ENCODE data around the gene KRT15. TPM values are rescaled to one million over a fixed set of nuclear protein-coding genes. Genes with fewer than 3 reads are reported as not detected.
"Not testable (repeated sequence)": the region's sequence is repeated elsewhere in the genome, so short reads cannot be mapped to it uniquely, and the experiment has no call there.

Gene KRT15
- polyA plus RNA-seq, 1 of the 3 experiments (the other 2 are of a cell fraction), result 16.9 TPM

DNA sequence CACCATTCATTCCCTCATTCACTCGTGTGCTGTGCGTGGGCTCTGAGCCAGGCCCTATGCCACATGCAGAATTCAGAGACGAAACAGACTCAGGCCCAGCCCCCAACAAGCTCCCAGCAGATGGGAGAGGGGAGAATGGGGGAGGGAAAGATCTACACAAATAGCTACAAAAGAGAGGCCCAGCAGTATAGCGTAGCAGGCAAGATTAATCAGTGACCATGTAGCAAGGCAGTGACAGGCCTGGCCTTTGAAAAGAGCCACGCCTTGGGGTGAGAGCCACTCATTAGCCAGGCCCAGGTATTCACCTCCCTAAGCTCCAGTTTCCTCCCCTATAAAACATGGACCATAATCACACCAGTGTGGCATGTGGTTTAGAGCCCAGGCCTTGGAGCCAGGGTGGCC is 25.8 kb upstream of the KRT15 start (continued):
- TF ChIP-seq NRF1 (IDR thresholded peaks at IDR 0.05; ENCODE audit: low read depth, low read length), result no peak
- TF ChIP-seq GATA2 (CRISPR knock-in tag; IDR thresholded peaks at IDR 0.05), result peak; percentile 36; the same call in 1 of the 2 replicates
- no peak for TF ChIP-seq REST (IDR thresholded peaks at IDR 0.05; ENCODE audit: low read depth, low read length)
- TF ChIP-seq POLR2AphosphoS5 (IDR thresholded peaks at IDR 0.05; ENCODE audit: low read depth, low read length), result 0 out of 2 replicates have a peak, but pooled peaks have one; percentile 29
- no peak for TF ChIP-seq ELF1 (IDR thresholded peaks at IDR 0.05)
- TF ChIP-seq GABPA (IDR thresholded peaks at IDR 0.05; ENCODE audit: low read depth), result no peak
- TF ChIP-seq PBX3 (IDR thresholded peaks at IDR 0.05), result peak; percentile 42
- TF ChIP-seq TEAD4 (IDR thresholded peaks at IDR 0.05; ENCODE audit: borderline replicate concordance, insufficient read depth), result no peak
- TF ChIP-seq RFX5 (IDR thresholded peaks at IDR 0.05; ENCODE audit: low read length), result no peak
- peak; percentile 97 for TF ChIP-seq CHD2 (IDR thresholded peaks at IDR 0.05; ENCODE audit: low read length, partially characterized antibody)
- peak; percentile 34; the same call in 1 of the 2 replicates for TF ChIP-seq RCOR1 (IDR thresholded peaks at IDR 0.05; ENCODE audit: low read length)
- TF ChIP-seq FOSL2 (IDR thresholded peaks at IDR 0.05; ENCODE audit: borderline replicate concordance, low read depth), result no peak
- no peak for TF ChIP-seq RXRA (IDR thresholded peaks at IDR 0.05; ENCODE audit: borderline replicate concordance, low read depth)
- TF ChIP-seq IRF3 (IDR thresholded peaks at IDR 0.05; ENCODE audit: low read depth, low read length), result no peak
- TF ChIP-seq, protein P1, sequence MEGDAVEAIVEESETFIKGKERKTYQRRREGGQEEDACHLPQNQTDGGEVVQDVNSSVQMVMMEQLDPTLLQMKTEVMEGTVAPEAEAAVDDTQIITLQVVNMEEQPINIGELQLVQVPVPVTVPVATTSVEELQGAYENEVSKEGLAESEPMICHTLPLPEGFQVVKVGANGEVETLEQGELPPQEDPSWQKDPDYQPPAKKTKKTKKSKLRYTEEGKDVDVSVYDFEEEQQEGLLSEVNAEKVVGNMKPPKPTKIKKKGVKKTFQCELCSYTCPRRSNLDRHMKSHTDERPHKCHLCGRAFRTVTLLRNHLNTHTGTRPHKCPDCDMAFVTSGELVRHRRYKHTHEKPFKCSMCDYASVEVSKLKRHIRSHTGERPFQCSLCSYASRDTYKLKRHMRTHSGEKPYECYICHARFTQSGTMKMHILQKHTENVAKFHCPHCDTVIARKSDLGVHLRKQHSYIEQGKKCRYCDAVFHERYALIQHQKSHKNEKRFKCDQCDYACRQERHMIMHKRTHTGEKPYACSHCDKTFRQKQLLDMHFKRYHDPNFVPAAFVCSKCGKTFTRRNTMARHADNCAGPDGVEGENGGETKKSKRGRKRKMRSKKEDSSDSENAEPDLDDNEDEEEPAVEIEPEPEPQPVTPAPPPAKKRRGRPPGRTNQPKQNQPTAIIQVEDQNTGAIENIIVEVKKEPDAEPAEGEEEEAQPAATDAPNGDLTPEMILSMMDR (IDR thresholded peaks at IDR 0.05), result no peak
- peak; percentile 25 for TF ChIP-seq RAD21 (IDR thresholded peaks at IDR 0.05; ENCODE audit: low read length)
- TF ChIP-seq EP300 (IDR thresholded peaks at IDR 0.05; ENCODE audit: borderline replicate concordance in 1 of 2, low read depth in 1 of 2, low read length in 1 of 2), result peak in 1 of 2 experiments; percentile 63; a peak in 2 of 4 replicates
- TF ChIP-seq SMC3 (IDR thresholded peaks at IDR 0.05; ENCODE audit: low read depth, low read length), result peak; percentile 17; the same call in 1 of the 2 replicates
- TF ChIP-seq, protein P2, sequence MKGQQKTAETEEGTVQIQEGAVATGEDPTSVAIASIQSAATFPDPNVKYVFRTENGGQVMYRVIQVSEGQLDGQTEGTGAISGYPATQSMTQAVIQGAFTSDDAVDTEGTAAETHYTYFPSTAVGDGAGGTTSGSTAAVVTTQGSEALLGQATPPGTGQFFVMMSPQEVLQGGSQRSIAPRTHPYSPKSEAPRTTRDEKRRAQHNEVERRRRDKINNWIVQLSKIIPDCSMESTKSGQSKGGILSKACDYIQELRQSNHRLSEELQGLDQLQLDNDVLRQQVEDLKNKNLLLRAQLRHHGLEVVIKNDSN (IDR thresholded peaks at IDR 0.05; ENCODE audit: borderline replicate concordance, low read depth), result no peak
- no peak for TF ChIP-seq FOXJ3 (CRISPR knock-in tag; IDR thresholded peaks at IDR 0.05)
- no peak for TF ChIP-seq JUND (IDR thresholded peaks at IDR 0.05)
- peak; percentile 85 for TF ChIP-seq TCF12 (IDR thresholded peaks at IDR 0.05)

DNA sequence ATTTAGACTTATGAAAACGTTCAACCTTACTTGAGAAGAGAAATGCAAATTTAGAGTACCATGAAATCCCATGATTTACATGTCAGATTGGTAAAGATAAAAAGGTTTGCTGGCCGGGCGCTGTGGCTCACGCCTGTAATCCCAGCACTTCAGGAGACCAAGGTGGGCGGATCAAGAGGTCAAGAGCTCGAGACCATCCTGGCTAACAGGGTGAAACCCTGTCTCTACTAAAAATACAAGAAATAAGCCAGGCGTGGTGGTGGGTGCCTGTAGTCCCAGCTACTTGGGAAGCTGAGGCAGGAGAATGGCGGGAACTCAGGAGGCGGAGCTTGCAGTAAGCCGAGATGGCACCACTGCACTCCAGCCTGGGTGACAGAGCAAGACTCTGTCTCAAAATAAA is 24.1 kb upstream of the KRT15 start:
- H3K36me3 ChIP-seq (replicated peaks in 1 of 2; ENCODE audit: control insufficient read depth in 1 of 2, insufficient read depth in 2 of 2, low read length in 1 of 2); H2AFZ ChIP-seq (ENCODE audit: low read depth); H3K27ac ChIP-seq (ENCODE audit: low read depth in 2 of 2, low read length in 1 of 2); H3K9me3 ChIP-seq; DNase-seq; H3K9me2 ChIP-seq; H3K79me2 ChIP-seq (ENCODE audit: insufficient read depth); H3K4me2 ChIP-seq; H3K27me3 ChIP-seq (ENCODE audit: insufficient read depth); H4K20me1 ChIP-seq (ENCODE audit: insufficient read depth); H3K9ac ChIP-seq; H3K4me3 ChIP-seq (ENCODE audit: low read depth in 2 of 2, low read length in 1 of 2); POLR2A ChIA-PET: not testable (repeated sequence)
- peaks cover 34% of the 10 kb centered on the region for H3F3A ChIP-seq (replicated peaks; ENCODE audit: insufficient read depth)
- peaks cover 24 to 31% of the 10 kb centered on the region in 2 experiments; a peak in 3 of 4 replicates for H3K4me1 ChIP-seq (ENCODE audit: control insufficient read depth in 1 of 2, insufficient read depth in 2 of 2, low read depth in 1 of 2, low read length in 1 of 2)
- CTCF ChIA-PET, result interaction anchor here (1.2 to 25.5 kb wide), 8 partner anchors 12 to 221 kb away, joined by 4 to 646 read pairs (median 6); no protein-coding TSS in a partner anchor
- 88% methylated on average over 10 of the region's 10 CpGs for WGBS (ENCODE audit: low lambda C conversion rate)

Measured in SK-N-SH (cell line).